ENCODE data around the gene TMEM270. TPM values are rescaled to one million over a fixed set of nuclear protein-coding genes. Genes with fewer than 3 reads are reported as not detected.
A peak's percentile ranks its signal among the peaks of the same experiment; 100 is the strongest.

The TMEM270 gene
- polyA plus RNA-seq, 1 donor = 0.10 TPM

DNA sequence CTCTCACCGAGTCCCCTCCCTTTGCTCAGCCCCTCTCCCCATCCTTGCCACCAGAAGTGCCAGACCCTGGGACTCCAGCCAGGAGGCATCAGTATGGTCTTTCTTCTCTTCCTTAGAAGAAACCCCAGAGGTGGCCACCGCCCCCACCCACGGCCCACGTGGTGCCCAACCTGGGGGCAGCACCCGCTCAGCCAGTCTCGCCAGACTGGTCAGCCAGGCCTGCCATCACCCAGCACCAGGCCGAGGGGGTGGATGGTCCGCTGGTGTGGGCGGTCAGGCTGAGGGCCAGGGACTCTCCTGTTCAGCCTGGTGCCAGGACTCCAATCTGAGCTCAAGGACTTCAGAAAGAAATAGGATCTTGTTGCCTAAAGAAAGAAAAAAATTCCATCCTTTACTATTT, 36.0 kb upstream of the TMEM270 start:
- WGBS (ENCODE audit: insufficient coverage, low lambda C conversion rate) = no CpG with 5 or more reads among the region's 9 CpGs
- Histone ChIP-seq H3K9me3 (ENCODE audit: control insufficient read depth, low read depth, low read length) (no peaks in the 10 kb centered on the region), H3K27me3 (ENCODE audit: control insufficient read depth, insufficient read depth, low read length) (no peaks in the 10 kb centered on the region), H3K36me3 (ENCODE audit: control insufficient read depth, insufficient read depth, low read length) (no peaks in the 10 kb centered on the region), H3K4me3 (ENCODE audit: low read length) (no peak overlapping the region), H3K27ac (ENCODE audit: low read length) (no peak overlapping the region), H3K4me1 (ENCODE audit: control insufficient read depth, insufficient read depth, low read length) (peaks cover 70% of the 10 kb centered on the region)
- DNase-seq = no peak

DNA sequence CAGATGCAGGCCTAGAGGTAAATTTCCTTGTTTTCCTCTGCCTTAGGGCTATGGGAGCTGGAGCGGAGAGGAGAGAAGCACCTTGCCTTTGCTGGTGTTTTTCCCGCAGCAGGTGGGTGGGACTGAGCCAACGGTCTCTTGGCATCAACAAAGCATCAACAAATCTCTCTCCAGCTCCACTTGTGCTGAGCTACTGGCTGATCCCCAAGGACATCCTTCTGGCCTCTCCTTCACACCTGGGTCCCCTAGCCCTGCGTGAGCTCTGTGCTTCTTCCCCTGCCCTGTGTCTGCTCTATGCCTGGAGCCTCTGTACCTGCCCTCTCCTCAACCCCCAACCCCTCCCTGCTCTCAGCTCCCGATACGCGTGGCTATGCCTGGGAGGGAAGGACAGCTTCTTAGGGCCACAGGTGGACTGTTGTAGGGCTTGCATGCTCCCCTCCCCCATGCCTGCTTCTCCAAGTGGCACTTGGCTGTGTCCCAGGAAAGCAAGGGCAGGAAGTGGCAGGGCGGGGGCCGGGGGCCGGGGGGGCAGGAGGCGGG, 33.3 kb upstream of the TMEM270 start:
- Histone ChIP-seq H3K27ac (ENCODE audit: low read length) (peak overlapping the region; percentile 100), H3K36me3 (ENCODE audit: control insufficient read depth, insufficient read depth, low read length) (no peaks in the 10 kb centered on the region), H3K27me3 (ENCODE audit: control insufficient read depth, insufficient read depth, low read length) (no peaks in the 10 kb centered on the region), H3K4me3 (ENCODE audit: low read length) (no peak overlapping the region), H3K4me1 (ENCODE audit: control insufficient read depth, insufficient read depth, low read length) (peaks cover 61% of the 10 kb centered on the region), H3K9me3 (ENCODE audit: control insufficient read depth, low read depth, low read length) (no peaks in the 10 kb centered on the region)
- no CpG with 5 or more reads among the region's 11 CpGs for WGBS (ENCODE audit: insufficient coverage, low lambda C conversion rate)
- peak; percentile 85 to 91 for DNase-seq

DNA sequence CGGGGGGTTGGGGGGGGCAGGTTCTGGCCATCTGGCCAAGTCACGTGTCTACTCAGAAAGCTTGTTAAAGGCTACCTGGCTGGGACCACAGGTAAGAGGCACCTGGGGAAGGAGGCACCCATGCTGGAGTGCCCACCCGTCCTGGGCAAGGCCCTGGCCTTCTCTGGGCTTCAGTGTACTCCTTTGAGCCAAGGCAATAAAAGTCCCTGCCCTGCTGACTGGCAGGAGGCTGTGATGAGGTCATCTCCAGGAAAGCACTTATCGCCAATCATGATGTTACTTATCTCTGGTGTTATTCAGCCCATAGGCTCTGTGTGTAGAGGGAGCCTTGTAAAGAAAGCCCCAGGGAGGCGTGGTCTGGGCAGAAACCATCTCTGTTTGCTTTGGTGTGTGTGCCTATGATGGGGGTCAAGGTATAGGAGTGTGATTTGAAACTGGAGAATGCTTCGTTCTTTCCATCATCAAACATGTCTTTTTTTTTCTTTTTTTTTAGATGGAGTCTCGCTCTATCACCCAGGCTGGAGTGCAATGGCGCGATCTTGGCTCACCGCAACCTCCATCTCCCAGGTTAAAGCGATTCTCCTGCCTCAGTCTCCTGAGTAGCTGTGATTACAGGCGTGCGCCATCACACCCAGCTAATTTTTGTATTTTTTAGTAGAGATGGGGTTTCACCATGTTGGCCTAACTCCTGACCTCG, 32.7 kb upstream of the TMEM270 start:
- peak overlapping the region; percentile 100 for H3K27ac ChIP-seq (ENCODE audit: low read length)
- H3K4me3 ChIP-seq (ENCODE audit: low read length) = no peak overlapping the region
- DNase-seq = peak; percentile 97 to 99
- H3K36me3 ChIP-seq (ENCODE audit: control insufficient read depth, insufficient read depth, low read length) = no peaks in the 10 kb centered on the region
- H3K4me1 ChIP-seq (ENCODE audit: control insufficient read depth, insufficient read depth, low read length) = peaks cover 55% of the 10 kb centered on the region
- H3K27me3 ChIP-seq (ENCODE audit: control insufficient read depth, insufficient read depth, low read length) = no peaks in the 10 kb centered on the region
- no CpG with 5 or more reads among the region's 14 CpGs for WGBS (ENCODE audit: insufficient coverage, low lambda C conversion rate)
- H3K9me3 ChIP-seq (ENCODE audit: control insufficient read depth, low read depth, low read length) = no peaks in the 10 kb centered on the region

- WGBS (ENCODE audit: insufficient coverage, low lambda C conversion rate) = no CpG with 5 or more reads among the region's 5 CpGs
- peaks cover 52% of the 10 kb centered on the region for H3K4me1 ChIP-seq (ENCODE audit: control insufficient read depth, insufficient read depth, low read length)
- DNase-seq = no peak
- H3K9me3 ChIP-seq (ENCODE audit: control insufficient read depth, low read depth, low read length) = no peaks in the 10 kb centered on the region
- H3K27me3 ChIP-seq (ENCODE audit: control insufficient read depth, insufficient read depth, low read length) = no peaks in the 10 kb centered on the region
- H3K36me3 ChIP-seq (ENCODE audit: control insufficient read depth, insufficient read depth, low read length) = no peaks in the 10 kb centered on the region
- peak overlapping the region; percentile 100 for H3K27ac ChIP-seq (ENCODE audit: low read length)
- no peak overlapping the region for H3K4me3 ChIP-seq (ENCODE audit: low read length)
Measured at GRCh38 chr7:73828972-73829371, 32.0 kb upstream of the TMEM270 start.

GRCh38 chr7:73829505-73829904, 31.5 kb upstream of the TMEM270 start:
- peak overlapping the region; percentile 95 for H3K4me3 ChIP-seq (ENCODE audit: low read length)
- no CpG with 5 or more reads among the region's 7 CpGs for WGBS (ENCODE audit: insufficient coverage, low lambda C conversion rate)
- peaks cover 4% of the 10 kb centered on the region for H3K9me3 ChIP-seq (ENCODE audit: control insufficient read depth, low read depth, low read length)
- no peaks in the 10 kb centered on the region for H3K27me3 ChIP-seq (ENCODE audit: control insufficient read depth, insufficient read depth, low read length)
- no peaks in the 10 kb centered on the region for H3K36me3 ChIP-seq (ENCODE audit: control insufficient read depth, insufficient read depth, low read length)
- H3K27ac ChIP-seq (ENCODE audit: low read length) = peak overlapping the region; percentile 100
- peaks cover 47% of the 10 kb centered on the region for H3K4me1 ChIP-seq (ENCODE audit: control insufficient read depth, insufficient read depth, low read length)
- no peak for DNase-seq

DNA sequence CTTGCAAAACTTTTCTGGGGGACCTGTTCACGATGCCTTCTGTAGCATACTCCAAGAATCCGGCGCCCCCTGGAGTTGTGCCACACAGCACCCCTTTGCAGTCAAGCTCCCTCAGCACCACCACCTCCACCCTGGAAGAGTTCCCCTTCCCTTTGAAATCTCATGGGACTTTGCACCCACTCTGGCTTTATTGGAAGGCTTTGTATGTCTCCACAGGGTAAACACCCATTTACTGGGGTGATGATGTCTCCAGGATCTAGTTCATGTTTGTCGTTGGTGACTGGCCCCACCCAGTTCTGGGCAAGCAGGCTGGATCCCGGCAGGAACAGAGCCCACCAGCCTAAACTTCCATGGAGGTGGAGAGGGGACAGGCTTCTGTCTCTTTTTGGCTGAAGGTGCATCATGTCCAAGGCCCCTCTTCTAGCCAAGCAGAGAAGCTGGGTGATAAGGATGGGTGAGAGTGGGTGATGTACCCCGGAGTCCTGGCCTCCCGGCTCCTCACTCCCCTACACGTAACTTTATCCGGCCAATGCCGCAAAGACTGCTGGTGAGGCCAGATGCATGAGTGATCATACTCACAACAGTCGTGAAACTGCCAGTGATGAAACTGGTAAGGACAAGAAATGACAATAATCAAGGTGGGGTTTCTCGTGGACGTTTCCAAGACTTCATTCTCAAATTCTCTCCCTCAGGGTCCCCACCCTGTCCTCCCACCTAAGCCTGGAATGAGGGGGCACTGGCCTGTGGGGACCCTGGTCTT, 30.9 kb upstream of the TMEM270 start:
- Histone ChIP-seq H3K4me1 (ENCODE audit: control insufficient read depth, insufficient read depth, low read length) (peaks cover 47% of the 10 kb centered on the region), H3K27me3 (ENCODE audit: control insufficient read depth, insufficient read depth, low read length) (no peaks in the 10 kb centered on the region), H3K36me3 (ENCODE audit: control insufficient read depth, insufficient read depth, low read length) (no peaks in the 10 kb centered on the region), H3K9me3 (ENCODE audit: control insufficient read depth, low read depth, low read length) (peaks cover 10% of the 10 kb centered on the region), H3K27ac (ENCODE audit: low read length) (peak overlapping the region; percentile 100), H3K4me3 (ENCODE audit: low read length) (peak overlapping the region; percentile 95)
- DNase-seq = peak; percentile 93 to 96
- WGBS (ENCODE audit: insufficient coverage, low lambda C conversion rate) = no CpG with 5 or more reads among the region's 13 CpGs

DNA sequence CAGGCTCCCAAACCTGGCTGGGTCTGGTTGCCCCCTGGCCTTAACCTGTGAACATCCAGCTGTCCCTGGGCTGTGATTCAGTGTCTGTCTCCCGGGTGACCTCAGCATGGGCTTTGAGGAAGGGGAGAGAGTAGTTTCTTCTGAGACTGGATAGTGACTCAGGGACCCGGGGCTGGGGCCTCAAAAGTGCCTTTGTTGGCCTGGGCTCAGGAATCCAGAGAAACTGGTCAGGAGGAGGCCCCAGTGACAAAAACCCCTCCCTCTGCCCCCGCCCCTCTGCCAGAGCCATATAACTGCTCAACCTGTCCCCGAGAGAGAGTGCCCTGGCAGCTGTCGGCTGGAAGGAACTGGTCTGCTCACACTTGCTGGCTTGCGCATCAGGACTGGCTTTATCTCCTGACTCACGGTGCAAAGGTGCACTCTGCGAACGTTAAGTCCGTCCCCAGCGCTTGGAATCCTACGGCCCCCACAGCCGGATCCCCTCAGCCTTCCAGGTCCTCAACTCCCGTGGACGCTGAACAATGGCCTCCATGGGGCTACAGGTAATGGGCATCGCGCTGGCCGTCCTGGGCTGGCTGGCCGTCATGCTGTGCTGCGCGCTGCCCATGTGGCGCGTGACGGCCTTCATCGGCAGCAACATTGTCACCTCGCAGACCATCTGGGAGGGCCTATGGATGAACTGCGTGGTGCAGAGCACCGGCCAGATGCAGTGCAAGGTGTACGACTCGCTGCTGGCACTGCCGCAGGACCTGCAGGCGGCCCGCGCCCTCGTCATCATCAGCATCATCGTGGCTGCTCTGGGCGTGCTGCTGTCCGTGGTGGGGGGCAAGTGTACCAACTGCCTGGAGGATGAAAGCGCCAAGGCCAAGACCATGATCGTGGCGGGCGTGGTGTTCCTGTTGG, 30.0 kb upstream of the TMEM270 start, which contains the start of gene CLDN4:
Gene CLDN4, plus strand, starts transcription at position 316 of the 903 bp plus-strand sequence. Its CDS starts 206 bp downstream, at position 522.
- DNase-seq = peak; percentile 96 to 99
- H3K4me1 ChIP-seq (ENCODE audit: control insufficient read depth, insufficient read depth, low read length) = peaks cover 44% of the 10 kb centered on the region
- H3K4me3 ChIP-seq (ENCODE audit: low read length) = peak within 1 kb of the TSS; percentile 95
- peak within 1 kb of the TSS; percentile 100 for H3K27ac ChIP-seq (ENCODE audit: low read length)
- no peaks in the 10 kb centered on the region for H3K27me3 ChIP-seq (ENCODE audit: control insufficient read depth, insufficient read depth, low read length)
- WGBS (ENCODE audit: insufficient coverage, low lambda C conversion rate) = no CpG with 5 or more reads among the region's 42 CpGs
- H3K36me3 ChIP-seq (ENCODE audit: control insufficient read depth, insufficient read depth, low read length) = no peaks in the 10 kb centered on the region
- peaks cover 13% of the 10 kb centered on the region for H3K9me3 ChIP-seq (ENCODE audit: control insufficient read depth, low read depth, low read length)

DNA sequence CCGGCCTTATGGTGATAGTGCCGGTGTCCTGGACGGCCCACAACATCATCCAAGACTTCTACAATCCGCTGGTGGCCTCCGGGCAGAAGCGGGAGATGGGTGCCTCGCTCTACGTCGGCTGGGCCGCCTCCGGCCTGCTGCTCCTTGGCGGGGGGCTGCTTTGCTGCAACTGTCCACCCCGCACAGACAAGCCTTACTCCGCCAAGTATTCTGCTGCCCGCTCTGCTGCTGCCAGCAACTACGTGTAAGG, 29.4 kb upstream of the TMEM270 start:
- no peaks in the 10 kb centered on the region for H3K27me3 ChIP-seq (ENCODE audit: control insufficient read depth, insufficient read depth, low read length)
- no peak for DNase-seq
- peak overlapping the region; percentile 95 for H3K4me3 ChIP-seq (ENCODE audit: low read length)
- H3K36me3 ChIP-seq (ENCODE audit: control insufficient read depth, insufficient read depth, low read length) = no peaks in the 10 kb centered on the region
- H3K9me3 ChIP-seq (ENCODE audit: control insufficient read depth, low read depth, low read length) = peaks cover 13% of the 10 kb centered on the region
- no CpG with 5 or more reads among the region's 16 CpGs for WGBS (ENCODE audit: insufficient coverage, low lambda C conversion rate)
- H3K27ac ChIP-seq (ENCODE audit: low read length) = peak overlapping the region; percentile 100
- peaks cover 38% of the 10 kb centered on the region for H3K4me1 ChIP-seq (ENCODE audit: control insufficient read depth, insufficient read depth, low read length)

DNA sequence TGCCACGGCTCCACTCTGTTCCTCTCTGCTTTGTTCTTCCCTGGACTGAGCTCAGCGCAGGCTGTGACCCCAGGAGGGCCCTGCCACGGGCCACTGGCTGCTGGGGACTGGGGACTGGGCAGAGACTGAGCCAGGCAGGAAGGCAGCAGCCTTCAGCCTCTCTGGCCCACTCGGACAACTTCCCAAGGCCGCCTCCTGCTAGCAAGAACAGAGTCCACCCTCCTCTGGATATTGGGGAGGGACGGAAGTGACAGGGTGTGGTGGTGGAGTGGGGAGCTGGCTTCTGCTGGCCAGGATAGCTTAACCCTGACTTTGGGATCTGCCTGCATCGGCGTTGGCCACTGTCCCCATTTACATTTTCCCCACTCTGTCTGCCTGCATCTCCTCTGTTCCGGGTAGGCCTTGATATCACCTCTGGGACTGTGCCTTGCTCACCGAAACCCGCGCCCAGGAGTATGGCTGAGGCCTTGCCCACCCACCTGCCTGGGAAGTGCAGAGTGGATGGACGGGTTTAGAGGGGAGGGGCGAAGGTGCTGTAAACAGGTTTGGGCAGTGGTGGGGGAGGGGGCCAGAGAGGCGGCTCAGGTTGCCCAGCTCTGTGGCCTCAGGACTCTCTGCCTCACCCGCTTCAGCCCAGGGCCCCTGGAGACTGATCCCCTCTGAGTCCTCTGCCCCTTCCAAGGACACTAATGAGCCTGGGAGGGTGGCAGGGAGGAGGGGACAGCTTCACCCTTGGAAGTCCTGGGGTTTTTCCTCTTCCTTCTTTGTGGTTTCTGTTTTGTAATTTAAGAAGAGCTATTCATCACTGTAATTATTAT, 28.9 kb upstream of the TMEM270 start:
- peaks cover 33% of the 10 kb centered on the region for H3K4me1 ChIP-seq (ENCODE audit: control insufficient read depth, insufficient read depth, low read length)
- DNase-seq = peak; percentile 74 to 85
- H3K27ac ChIP-seq (ENCODE audit: low read length) = peak overlapping the region; percentile 100
- H3K9me3 ChIP-seq (ENCODE audit: control insufficient read depth, low read depth, low read length) = peaks cover 13% of the 10 kb centered on the region
- peak overlapping the region; percentile 95 for H3K4me3 ChIP-seq (ENCODE audit: low read length)
- no peaks in the 10 kb centered on the region for H3K36me3 ChIP-seq (ENCODE audit: control insufficient read depth, insufficient read depth, low read length)
- no peaks in the 10 kb centered on the region for H3K27me3 ChIP-seq (ENCODE audit: control insufficient read depth, insufficient read depth, low read length)
- no CpG with 5 or more reads among the region's 16 CpGs for WGBS (ENCODE audit: insufficient coverage, low lambda C conversion rate)

All from large intestine (tissue), 3 donors.